Lung (tissue), 12 donors: ENCODE measurements around the gene FHOD3. TPM values are rescaled to one million over a fixed set of nuclear protein-coding genes. Genes with fewer than 3 reads are reported as not detected.

Experiments used
- ATAC-seq: fragments of 200-7000 bp; cut with Tn5 transposase; one replicate; pipeline ENCODE4 v1.9.1; 2020; ENCODE audit warnings: moderate number of reproducible peaks; ENCODE audit not compliant: insufficient read depth, low FRiP score
- DNase-seq, 3 donors: peaks; one replicate each; pipeline ENCODE4 v3.0.0-alpha.2; 2013 to 2017
- H3K27ac ChIP-seq, 2 donors: one replicate each; pipeline ENCODE4 v1.5.1; 2013; ENCODE audit warnings: mild to moderate bottlenecking in 2 of 2, moderate library complexity in 2 of 2, control low read depth in 1 of 2, inconsistent platforms in 1 of 2, low read depth in 1 of 2, low read length in 1 of 2
- H3K27me3 ChIP-seq, 3 donors: one replicate each; pipeline ENCODE4 v1.5.1; 2013; ENCODE audit warnings: low read length in 2 of 3; ENCODE audit not compliant: control insufficient read depth in 3 of 3, insufficient read depth in 3 of 3
- H3K36me3 ChIP-seq, 4 donors: one replicate each; pipeline ENCODE4 v1.5.1; 2013; ENCODE audit warnings: low read length in 4 of 4, mild to moderate bottlenecking in 1 of 4, moderate library complexity in 1 of 4; ENCODE audit not compliant: control insufficient read depth in 4 of 4, insufficient read depth in 4 of 4
- H3K4me1 ChIP-seq, 5 donors: one replicate each; pipeline ENCODE4 v1.5.1; 2013; ENCODE audit warnings: low read length in 5 of 5, mild to moderate bottlenecking in 2 of 5, moderate library complexity in 1 of 5; ENCODE audit not compliant: control insufficient read depth in 5 of 5, insufficient read depth in 5 of 5
- H3K4me3 ChIP-seq: one replicate; pipeline ENCODE4 v1.5.1; 2013; ENCODE audit warnings: mild to moderate bottlenecking, control low read depth, moderate library complexity
- H3K9ac ChIP-seq, 2 donors: one replicate each; pipeline ENCODE4 v1.5.1; 2013; ENCODE audit warnings: low read length in 2 of 2, control low read depth in 1 of 2; ENCODE audit not compliant: insufficient read depth in 1 of 2
- H3K9me3 ChIP-seq, 4 donors: one replicate each; pipeline ENCODE4 v1.5.1; 2013; ENCODE audit warnings: low read length in 3 of 4, mild to moderate bottlenecking in 1 of 4, moderate library complexity in 1 of 4; ENCODE audit not compliant: control insufficient read depth in 4 of 4, insufficient read depth in 3 of 4
- WGBS, 2 donors: extraction: QIAGEN DNeasy Blood & Tissue Kit; methylation state at CpG; one replicate each; pipeline ENCODE4 v1.1.7; 2013; 5-methylcytosine and 5-hydroxymethylcytosine counted together
- polyA plus RNA-seq, 2 donors: library from polyadenylated mRNA; stranded (reverse); fragments of 200-250 nt; gene quantifications; one replicate each; pipeline ENCODE4 v1.2.1, GENCODE V29; 2013
- total RNA-seq, 2 donors: library from RNA; depleted of rRNA in 1 of 2; stranded (reverse); fragments of >200 nt in 1 of 2; gene quantifications; one replicate each; pipeline ENCODE4 v1.2.1, GENCODE V29; 2014 to 2021
- TF ChIP-seq, protein P1 (sequence below): IDR thresholded peaks from 2 replicates; pipeline ENCODE4 v1.5.1; 2012; ENCODE audit warnings: mild to moderate bottlenecking; ENCODE audit errors: control extremely low read depth, extremely low read depth
- donor health status: control.
- donor health status: control.
- donor health status: Bipolar disorder and iron deficiency.
- donor health status: healthy.
- donor health status: DM: yes; HTN: yes; CAD: no.

FHOD3 gene
- total and polyA plus RNA-seq, 4 donors: 1.0 to 7.4 (median 2.9) TPM

DNA sequence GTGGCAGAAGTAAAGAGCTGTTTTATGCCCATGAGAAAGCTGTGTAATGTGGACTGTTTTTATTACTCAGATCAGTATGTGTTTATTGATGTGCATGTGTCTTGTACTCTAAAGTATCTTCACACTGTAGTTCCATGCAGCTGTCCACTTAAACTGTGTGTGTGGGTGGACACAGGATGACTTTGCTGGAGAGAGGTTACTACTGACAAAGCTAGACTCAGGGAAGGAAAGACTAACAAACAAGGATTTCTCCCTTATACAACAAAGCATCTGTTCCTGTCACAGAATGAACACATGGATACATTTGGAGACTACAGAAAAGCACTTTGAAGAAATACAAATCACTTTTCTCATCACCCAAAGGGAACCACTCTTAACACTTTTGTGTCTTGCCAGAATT is 10.0 kb downstream of the FHOD3 start:
- no peak for ATAC-seq
- no peaks in the 10 kb centered on the region for H3K36me3 ChIP-seq
- no peak overlapping the region for H3K4me3 ChIP-seq
- H3K27me3 ChIP-seq: peaks cover 3 to 30% (median 13%) of the 10 kb centered on the region in 3 donors
- peaks cover 0 to 26% (median 0%) of the 10 kb centered on the region in 5 donors for H3K4me1 ChIP-seq
- H3K9me3 ChIP-seq: no peaks in the 10 kb centered on the region
- H3K27ac ChIP-seq: peak overlapping the region in 1 of 2 donors; percentile 43
- no peak for DNase-seq
- TF ChIP-seq, protein P1, sequence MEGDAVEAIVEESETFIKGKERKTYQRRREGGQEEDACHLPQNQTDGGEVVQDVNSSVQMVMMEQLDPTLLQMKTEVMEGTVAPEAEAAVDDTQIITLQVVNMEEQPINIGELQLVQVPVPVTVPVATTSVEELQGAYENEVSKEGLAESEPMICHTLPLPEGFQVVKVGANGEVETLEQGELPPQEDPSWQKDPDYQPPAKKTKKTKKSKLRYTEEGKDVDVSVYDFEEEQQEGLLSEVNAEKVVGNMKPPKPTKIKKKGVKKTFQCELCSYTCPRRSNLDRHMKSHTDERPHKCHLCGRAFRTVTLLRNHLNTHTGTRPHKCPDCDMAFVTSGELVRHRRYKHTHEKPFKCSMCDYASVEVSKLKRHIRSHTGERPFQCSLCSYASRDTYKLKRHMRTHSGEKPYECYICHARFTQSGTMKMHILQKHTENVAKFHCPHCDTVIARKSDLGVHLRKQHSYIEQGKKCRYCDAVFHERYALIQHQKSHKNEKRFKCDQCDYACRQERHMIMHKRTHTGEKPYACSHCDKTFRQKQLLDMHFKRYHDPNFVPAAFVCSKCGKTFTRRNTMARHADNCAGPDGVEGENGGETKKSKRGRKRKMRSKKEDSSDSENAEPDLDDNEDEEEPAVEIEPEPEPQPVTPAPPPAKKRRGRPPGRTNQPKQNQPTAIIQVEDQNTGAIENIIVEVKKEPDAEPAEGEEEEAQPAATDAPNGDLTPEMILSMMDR: no peak
- H3K9ac ChIP-seq: no peak overlapping the region

DNA sequence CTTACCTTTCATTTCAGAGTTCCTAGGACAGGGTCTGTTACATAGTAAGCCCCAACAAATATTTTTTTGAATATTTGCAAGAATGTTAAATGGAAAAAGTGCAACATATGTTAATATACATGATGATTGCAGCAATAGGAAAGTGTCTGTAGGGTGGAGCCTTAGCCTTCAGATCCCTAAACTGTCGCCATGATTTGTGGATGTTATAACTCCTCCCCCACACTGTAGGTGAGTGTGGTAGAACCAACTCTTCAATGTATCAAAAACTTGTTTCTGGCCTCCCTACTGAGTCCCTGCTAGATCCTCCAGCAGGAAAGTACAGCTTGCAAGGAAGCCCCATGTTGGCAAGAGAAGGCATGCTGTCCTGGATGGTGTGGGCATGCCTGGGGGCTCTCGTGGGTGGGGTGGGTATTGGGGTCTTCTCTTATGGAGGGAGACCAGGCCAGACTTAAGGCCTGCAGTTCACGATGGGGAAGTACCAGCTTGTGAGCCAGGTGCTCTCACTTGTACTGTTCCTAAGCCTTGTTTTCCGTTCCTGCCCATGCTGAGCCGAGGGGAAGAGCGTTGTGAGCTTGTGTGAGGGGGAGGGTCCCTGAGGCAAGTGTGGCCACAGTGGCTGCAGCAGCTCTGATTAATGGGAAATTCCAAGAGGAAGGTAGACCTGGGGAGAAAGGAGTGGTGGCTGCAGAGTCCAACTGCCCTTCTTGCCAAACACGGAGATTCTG is 11.4 kb downstream of the FHOD3 start:
- Histone ChIP-seq H3K4me3 (no peak overlapping the region), H3K9ac (no peak overlapping the region), H3K27me3 (peaks cover 3 to 18% (median 11%) of the 10 kb centered on the region in 3 donors), H3K9me3 (no peaks in the 10 kb centered on the region), H3K4me1 (peaks cover 0 to 22% (median 0%) of the 10 kb centered on the region in 5 donors), H3K36me3 (no peaks in the 10 kb centered on the region), H3K27ac (peak overlapping the region in 1 of 2 donors; percentile 38)
- TF ChIP-seq, protein P1: no peak
- WGBS, 2 donors: 65 to 68% methylated on average over 7 of the region's 7 CpGs
- no peak for ATAC-seq
- DNase-seq: no peak

DNA sequence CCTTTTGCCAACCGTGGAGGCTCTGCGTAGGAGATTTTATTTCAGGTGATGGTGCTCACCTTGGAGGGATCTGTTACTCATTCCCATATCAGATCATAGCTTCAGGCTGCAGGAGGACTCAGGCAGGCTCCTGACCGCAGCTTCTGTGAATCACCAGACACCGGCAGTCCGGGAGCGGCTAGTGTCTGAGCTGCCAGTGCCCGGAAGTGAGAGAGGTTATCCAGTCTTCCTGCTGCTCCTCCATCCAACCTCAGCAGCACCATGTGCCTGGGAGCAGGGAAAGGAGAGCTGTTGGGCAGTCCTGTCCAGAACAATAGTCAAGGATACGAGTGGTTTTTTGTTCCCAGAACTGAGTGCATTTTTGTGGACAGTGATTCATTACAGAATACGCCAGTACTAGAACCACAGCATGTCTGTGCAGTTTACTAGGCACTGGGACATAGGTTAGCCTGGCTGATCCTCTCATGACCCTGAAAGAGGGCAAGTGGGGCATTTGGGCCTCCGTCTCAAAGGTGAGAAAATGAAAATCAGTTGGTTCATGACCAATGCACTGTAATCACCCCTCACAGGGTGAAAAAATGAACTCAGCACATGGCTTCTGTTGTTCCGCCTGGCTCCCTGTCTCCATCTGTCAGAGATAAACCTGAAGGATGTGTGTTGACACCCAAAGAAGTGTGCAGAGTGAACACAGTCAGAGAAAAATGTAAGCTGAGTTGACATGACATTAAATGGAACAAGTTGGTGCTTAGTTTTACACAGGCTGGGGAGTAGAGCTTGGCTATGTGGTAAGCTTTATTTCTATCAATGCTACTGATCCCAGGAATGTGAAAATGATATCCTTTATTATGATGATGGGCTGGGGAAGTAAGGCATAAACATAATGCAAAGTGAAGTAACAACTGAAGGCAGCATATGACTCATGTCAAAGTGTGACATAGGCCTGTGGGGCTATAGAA is 12.2 kb downstream of the FHOD3 start:
- Histone ChIP-seq H3K9me3 (no peaks in the 10 kb centered on the region), H3K36me3 (no peaks in the 10 kb centered on the region), H3K4me3 (no peak overlapping the region), H3K27ac (peak overlapping the region in 1 of 2 donors; percentile 68), H3K27me3 (peaks cover 3 to 16% (median 7%) of the 10 kb centered on the region in 3 donors), H3K9ac (no peak overlapping the region), H3K4me1 (peaks cover 0 to 31% (median 0%) of the 10 kb centered on the region in 5 donors)
- WGBS, 2 donors: 57 to 61% methylated on average over 11 of the region's 11 CpGs
- TF ChIP-seq, protein P1: no peak
- DNase-seq (peak in 1 of 3 donors; percentile 13), ATAC-seq (no peak)
